ENCODE data around the gene ZNF235.

- TF ChIP-seq CTCF (conservative IDR thresholded peaks at IDR 0.05; ENCODE audit: low read depth, low read length) (no peak), POLR2A (IDR thresholded peaks at IDR 0.05; ENCODE audit: low read depth, low read length) (no peak), CHD1 (IDR thresholded peaks at IDR 0.05; ENCODE audit: low read depth, low read length) (no peak)
Measured at GRCh38 chr19:44303976-44304568, 753 bp downstream of the ZNF235 start.

Data from IMR-90 (cell line).